Ishikawa (cell line): ENCODE measurements around the gene CNGA4.

ENCODE experiments used
- CREB1 ChIP-seq: IDR thresholded peaks from 2 replicates; pipeline ENCODE4 v1.6.1; 2012; ENCODE audit warnings: low read depth
- EP300 ChIP-seq: IDR thresholded peaks from 2 replicates; pipeline ENCODE4 v1.6.1; 2012; ENCODE audit warnings: borderline replicate concordance
- RAD21 ChIP-seq: IDR thresholded peaks from 2 replicates; pipeline ENCODE4 v1.6.1; 2012; ENCODE audit warnings: low read depth
- TAF1 ChIP-seq: IDR thresholded peaks from 2 replicates; pipeline ENCODE4 v1.6.1; 2012; ENCODE audit warnings: low read depth, mild to moderate bottlenecking
- TCF12 ChIP-seq: IDR thresholded peaks from 2 replicates; pipeline ENCODE4 v1.6.1; 2012; ENCODE audit warnings: low read depth
- TEAD4 ChIP-seq: IDR thresholded peaks from 2 replicates; pipeline ENCODE4 v1.6.1; 2012
- ZBTB7A ChIP-seq: IDR thresholded peaks from 2 replicates; pipeline ENCODE4 v1.6.1; 2012; ENCODE audit warnings: low read depth
- TF ChIP-seq, protein P1 (sequence below): IDR thresholded peaks from 2 replicates; pipeline ENCODE4 v1.6.1; 2012
- TF ChIP-seq, protein P2 (sequence below): IDR thresholded peaks from 2 replicates; pipeline ENCODE4 v1.6.1; 2012; ENCODE audit warnings: low read depth, mild to moderate bottlenecking

DNA sequence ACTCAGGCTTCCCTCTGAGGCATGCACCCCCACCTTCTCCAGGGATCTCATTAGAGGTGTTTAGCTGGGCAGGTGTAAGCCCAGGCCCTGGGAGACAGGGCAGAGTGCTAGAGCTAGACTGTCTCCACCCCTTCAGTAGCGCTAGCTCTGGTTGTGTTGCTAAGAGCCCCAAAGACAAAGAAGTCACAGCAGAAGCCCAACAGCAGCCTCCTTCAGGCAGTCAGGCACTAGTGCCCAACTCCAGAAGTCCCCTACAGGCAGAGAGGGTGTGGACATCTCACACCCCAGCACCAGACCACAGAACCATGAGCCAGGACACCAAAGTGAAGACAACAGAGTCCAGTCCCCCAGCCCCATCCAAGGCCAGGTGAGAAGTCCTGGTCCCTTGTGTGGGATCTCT, at the start of gene CNGA4:
- no peak for TF ChIP-seq EP300
- TF ChIP-seq, protein P1, sequence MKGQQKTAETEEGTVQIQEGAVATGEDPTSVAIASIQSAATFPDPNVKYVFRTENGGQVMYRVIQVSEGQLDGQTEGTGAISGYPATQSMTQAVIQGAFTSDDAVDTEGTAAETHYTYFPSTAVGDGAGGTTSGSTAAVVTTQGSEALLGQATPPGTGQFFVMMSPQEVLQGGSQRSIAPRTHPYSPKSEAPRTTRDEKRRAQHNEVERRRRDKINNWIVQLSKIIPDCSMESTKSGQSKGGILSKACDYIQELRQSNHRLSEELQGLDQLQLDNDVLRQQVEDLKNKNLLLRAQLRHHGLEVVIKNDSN = no peak
- TF ChIP-seq TEAD4 = no peak
- no peak for TF ChIP-seq TCF12
- no peak for TF ChIP-seq ZBTB7A
- TF ChIP-seq, protein P2, sequence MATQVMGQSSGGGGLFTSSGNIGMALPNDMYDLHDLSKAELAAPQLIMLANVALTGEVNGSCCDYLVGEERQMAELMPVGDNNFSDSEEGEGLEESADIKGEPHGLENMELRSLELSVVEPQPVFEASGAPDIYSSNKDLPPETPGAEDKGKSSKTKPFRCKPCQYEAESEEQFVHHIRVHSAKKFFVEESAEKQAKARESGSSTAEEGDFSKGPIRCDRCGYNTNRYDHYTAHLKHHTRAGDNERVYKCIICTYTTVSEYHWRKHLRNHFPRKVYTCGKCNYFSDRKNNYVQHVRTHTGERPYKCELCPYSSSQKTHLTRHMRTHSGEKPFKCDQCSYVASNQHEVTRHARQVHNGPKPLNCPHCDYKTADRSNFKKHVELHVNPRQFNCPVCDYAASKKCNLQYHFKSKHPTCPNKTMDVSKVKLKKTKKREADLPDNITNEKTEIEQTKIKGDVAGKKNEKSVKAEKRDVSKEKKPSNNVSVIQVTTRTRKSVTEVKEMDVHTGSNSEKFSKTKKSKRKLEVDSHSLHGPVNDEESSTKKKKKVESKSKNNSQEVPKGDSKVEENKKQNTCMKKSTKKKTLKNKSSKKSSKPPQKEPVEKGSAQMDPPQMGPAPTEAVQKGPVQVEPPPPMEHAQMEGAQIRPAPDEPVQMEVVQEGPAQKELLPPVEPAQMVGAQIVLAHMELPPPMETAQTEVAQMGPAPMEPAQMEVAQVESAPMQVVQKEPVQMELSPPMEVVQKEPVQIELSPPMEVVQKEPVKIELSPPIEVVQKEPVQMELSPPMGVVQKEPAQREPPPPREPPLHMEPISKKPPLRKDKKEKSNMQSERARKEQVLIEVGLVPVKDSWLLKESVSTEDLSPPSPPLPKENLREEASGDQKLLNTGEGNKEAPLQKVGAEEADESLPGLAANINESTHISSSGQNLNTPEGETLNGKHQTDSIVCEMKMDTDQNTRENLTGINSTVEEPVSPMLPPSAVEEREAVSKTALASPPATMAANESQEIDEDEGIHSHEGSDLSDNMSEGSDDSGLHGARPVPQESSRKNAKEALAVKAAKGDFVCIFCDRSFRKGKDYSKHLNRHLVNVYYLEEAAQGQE = no peak
- TF ChIP-seq RAD21 = no peak
- no peak for TF ChIP-seq CREB1
- no peak for TF ChIP-seq TAF1
